Cortex of kidney (tissue), 1 donor: ENCODE measurements around the gene TOM1L1.
"Not testable (repeated sequence)": the region's sequence is repeated elsewhere in the genome, so short reads cannot be mapped to it uniquely, and the experiment has no call there.

ENCODE experiments used
- DNase-seq: peaks from one replicate; lab custom pipeline; 2025; lab: John Stamatoyannopoulos, UW

TOM1L1 gene

GRCh38 chr17:54900457-54901229, at the start of gene TOM1L1:
Gene TOM1L1 (plus strand): TSS chr17:54900852. CDS start chr17:54900866, 14 bp downstream.
- peak; percentile 49 for DNase-seq

DNA sequence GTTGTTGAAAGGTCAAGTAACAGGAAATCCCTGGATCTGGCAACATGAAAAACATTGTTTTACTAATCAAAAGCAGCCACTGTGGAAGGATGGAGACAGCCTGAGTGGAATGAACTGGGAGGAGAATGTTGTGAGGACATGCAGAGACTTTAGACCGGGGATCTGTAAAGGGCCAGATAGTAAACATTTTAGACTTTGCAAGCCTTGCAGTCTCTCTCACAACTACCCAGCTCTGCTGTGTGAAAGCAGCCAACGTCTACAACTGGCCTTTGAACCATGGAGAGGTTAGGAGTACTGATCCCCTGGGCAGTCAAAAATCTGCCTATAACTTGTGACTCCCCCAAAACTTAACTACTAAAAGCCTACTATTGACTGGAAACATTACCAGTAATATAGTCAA, 41.5 kb upstream of the TOM1L1 start:
- no peak for DNase-seq

DNA sequence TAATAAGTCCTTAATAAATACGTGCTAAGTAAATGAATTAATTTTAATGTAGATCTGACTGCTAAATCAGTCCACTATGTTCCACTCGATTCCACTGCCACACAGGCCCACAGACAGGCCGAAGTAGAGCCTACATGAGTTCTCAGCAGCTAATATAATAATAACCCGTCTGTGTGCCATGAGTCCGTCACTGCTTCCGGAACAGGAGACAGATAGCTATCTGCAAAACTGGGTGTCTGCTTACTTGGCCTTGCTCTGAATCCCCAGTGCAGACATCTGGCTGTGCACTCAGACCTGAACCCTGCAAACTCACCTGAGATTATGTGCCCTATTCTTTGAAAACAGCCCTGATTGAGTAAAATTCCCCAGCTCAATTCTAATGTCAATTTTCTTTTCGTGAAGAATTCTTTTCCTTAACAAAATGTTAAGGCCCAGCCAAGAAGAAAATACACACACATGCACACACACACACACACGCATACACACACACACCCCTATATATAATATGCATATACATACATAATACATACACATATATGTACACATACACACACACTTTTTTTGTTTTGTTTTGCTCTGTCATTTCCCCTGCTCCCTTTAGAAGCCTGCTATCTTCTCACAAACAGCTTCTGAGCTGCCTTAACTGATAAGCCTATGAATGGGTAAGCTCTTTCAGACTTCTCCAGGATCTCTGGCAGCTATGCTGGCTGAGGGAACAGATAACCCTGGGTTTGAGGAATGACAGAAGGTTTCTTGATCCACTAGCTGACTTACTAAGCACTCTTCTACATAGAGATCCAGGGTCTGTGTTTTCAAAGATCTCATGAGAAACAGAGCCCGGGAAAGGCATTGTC, 39.8 kb upstream of the TOM1L1 start:
- no peak for DNase-seq

DNA sequence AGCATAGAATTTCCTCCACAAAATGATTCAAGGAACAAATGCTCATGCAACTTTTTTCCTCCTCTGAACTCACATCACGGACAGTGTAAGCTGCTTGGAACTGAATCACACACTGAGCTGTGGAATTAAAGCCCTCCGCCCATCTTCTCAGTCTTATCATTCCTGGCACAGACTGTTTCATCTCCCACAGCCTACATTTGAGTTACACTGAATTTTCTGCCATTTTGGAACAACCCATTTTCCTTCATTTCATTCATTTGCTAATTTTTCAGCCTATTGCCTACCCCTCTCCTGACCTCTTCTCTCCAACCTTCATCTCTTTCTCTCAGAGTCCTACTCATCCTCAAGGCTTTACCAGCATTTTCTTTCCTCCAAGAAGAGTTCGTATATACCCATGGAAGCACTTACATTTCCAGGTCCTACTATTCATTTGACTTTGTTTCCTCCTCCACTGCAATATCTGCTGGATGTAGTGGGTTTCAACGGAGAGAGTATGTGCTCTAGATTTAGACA, 39.1 kb upstream of the TOM1L1 start:
- DNase-seq = no peak

- no peak for DNase-seq
Observed at GRCh38 chr17:54863176-54863575, 37.5 kb upstream of the TOM1L1 start.

GRCh38 chr17:54864070-54864469, 36.6 kb upstream of the TOM1L1 start:
- no peak for DNase-seq

DNA sequence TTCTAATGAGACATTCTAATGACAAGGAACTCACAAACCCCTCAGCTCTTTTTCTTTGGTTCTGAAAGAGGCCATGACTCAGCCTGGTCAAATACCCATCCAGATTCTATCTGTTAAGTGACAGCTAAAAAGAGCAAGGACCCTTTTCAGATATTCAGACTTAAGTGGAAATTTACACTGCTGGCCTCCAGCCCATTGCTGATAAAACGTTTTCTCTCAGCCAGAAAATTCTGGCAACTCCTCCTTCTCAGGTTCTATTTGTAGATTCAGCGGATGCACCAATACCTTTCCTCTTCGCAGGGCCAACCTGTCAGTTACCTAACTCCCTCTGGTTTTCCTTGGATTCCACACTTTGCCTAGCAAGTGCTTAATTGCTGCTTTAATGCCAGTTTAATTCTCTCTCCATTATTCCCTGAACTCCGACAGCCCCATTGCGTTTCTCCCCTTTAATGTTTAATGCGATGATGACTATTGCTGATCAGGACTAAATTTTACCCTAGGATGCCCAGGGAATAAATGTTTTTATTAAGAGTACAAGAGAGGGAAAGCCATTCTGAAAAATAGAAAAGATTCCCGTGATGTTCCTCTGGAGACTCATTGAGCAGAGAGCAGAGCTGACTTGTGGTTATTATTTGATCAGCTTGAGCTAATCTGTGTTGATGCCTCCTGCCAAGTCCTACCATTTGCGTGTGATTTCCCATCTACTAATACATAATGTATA, 35.9 kb upstream of the TOM1L1 start:
- DNase-seq = no peak

DNA sequence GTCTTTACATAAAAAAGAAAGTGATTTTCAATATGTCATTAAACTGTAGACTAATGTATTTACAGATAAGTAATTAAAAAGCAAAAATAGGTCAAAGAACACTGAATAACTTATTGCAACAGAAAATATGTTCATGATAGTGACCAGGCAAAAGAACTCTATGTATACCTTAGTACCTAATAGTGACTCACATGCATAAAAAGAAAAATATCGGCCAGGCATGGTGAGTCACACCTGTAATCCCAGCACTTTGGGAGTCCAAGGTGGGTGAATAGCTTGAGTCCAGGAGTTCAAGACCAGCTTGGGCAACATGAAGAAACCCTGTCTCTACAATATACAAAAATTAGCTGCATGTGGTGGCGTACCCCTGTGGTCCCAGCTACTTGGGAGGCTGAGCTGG, 33.0 kb upstream of the TOM1L1 start:
- DNase-seq = no peak

GRCh38 chr17:54870671-54871175, 29.9 kb upstream of the TOM1L1 start:
- no peak for DNase-seq

- DNase-seq = not testable (repeated sequence)
Observed at GRCh38 chr17:54875906-54876305, 24.7 kb upstream of the TOM1L1 start.

DNA sequence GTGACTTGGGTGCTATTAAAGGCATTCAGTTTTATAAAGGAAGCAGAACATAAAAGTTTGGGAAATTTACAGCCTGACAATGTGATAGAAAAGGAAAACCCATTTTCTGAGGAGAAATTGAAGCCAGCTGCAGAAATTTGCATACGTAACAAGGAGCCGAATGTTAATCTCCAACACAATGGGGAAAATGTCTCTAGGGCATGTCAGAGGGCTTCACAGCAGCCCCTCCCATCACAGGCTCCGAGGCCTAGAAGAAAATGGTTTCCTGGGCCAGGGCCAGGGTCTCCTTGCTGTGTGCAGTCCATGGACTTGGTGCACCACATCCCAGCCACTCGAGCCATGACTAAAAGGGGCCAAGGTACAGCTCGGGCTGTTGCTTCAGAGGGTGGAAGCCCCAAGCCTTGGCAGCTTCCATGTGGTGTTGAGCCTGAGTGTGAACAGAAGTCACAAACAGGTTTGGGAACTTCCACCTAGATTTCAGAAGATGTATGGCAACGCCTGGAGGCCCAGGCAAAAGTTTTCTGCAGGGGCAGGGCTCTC, 23.9 kb upstream of the TOM1L1 start:
- no peak for DNase-seq

DNA sequence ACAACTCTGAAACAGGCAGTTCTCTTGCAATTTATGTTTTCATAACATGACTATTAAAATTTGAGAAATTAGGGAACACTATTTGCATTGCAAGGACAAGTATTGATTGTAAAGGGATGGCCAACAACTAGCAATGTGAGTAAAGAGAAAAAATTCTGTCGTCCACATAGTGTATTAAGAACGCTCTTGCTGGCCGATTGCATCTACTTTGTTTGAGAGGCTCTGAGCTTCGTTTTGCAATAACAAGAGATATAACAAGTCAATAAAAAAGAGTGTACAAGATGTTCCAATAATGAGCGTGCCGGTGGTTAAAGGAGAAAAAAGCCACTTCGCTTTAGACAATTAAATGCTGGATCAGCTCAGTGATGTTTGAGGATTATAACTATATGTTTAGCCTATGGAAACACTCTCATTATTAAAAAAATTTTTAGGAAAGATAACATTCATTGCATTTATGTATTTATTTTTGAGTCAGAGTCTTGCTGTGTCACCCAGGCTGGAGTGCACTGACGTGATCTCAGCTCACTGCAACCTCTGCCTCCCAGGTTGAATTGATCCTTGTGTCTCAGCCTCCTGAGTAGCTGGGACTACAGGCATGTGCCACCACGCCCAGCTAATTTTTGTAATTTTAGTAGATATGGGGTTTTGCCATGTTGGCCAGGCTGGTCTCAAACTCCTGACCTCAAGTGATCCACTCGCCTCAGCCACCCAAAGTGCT, 19.2 kb upstream of the TOM1L1 start:
- no peak for DNase-seq

GRCh38 chr17:54882371-54882770, 18.3 kb upstream of the TOM1L1 start:
- DNase-seq = no peak

DNA sequence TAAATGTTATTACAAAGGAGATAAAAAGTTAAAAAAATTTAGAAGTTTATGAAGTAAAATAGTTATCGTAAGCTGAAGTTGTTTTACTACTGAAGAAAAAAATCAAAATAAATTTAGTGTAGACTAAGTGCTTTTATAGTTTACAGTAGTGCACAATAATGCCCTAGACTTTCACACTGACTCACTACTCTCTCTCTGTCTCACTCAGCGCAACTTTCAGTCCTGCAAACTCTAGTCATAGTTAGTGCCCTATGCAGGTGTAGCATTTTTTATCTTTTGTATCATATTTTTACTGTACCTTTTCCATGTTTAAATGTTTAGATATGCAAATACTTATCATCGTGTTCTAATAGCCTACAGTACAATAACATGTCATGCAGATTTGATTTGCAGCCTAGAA, 17.7 kb upstream of the TOM1L1 start:
- no peak for DNase-seq

DNA sequence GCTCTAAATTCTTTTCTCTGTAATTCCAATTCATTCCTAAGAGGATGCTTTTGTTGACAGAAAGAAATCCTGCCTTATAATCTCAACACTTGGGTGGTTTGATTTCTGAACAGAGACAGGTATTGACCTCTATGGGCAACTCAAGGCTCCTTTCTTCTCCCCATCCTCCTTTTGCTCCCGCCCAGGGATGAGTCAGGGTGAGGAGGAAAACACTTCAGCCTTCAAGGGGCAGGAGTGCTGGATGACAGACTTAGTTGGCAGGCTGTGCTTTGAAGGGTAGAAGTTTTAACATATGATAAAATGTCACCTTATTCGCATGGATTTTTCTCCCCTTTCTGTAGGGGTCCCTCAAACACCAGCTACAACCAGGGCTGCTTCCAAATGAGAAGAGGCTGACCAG, 16.7 kb upstream of the TOM1L1 start:
- no peak for DNase-seq

DNA sequence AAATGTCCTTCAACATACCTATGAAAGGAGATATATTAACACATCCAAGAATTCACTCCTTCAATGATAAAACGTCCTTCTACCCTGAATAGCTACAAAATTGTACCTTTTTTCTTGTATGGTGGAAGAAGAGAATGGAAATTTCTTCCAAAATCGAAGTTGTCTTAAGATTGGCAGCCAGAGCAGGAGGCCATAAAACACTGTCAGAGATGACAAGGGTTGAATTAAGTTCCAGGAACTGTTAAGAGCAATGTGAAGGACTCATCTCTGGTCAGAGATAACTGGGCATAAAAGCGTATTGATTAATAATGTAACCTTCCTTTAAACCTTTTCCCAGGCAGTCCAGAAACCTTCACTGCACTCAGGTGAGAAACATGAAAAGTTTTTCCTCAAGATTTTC, 12.9 kb upstream of the TOM1L1 start:
- DNase-seq = no peak

DNA sequence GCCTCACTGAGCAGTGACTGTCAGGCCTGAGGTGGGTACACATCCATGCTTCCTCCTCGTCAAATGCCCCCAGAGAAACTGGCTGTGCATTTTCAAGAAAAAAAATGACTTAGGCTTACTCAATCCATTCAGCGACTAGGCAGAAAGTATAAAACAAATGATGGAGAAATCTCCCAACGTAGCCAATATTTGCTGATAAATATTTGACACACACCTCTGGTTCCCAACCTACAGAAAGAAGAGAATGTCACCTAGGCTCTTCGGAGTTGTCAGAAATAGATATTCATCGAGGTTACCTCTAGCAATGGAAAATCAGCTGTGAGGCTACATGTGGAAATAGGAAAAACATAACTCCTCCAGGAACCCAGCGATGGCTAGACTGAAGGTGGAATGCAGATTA, 12.4 kb upstream of the TOM1L1 start:
- no peak for DNase-seq

GRCh38 chr17:54888981-54889380, 11.7 kb upstream of the TOM1L1 start:
- DNase-seq = no peak

DNA sequence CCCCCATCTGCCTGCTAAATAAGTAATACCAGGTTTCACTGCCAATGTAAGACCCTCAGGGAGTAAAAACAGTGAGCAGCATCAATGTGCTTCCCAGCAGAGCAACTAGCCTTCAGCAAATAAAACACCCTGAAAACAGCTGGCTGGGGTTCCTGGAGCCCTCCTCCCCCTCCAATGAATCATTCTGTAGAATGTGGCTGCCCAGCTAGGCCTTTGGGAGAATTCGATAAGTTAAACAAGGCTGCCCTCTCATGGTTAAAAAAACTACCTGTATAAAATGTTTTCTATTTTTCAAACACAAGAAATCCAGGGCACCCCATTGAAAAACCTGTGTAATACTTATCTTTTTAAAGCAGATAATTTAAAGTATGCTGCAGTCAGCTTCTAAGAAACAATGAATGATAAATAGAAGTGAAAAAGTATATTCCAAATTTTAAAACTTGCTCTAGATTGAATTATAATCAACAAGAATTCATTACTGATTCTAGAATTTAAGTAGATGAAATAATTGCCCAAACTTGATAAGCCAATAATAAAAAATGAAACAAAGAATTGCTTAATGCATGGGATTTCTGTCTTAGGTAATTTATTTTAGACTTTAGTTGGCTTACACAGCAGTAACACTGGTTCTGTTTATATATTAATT, 9.4 kb upstream of the TOM1L1 start:
- no peak for DNase-seq

DNA sequence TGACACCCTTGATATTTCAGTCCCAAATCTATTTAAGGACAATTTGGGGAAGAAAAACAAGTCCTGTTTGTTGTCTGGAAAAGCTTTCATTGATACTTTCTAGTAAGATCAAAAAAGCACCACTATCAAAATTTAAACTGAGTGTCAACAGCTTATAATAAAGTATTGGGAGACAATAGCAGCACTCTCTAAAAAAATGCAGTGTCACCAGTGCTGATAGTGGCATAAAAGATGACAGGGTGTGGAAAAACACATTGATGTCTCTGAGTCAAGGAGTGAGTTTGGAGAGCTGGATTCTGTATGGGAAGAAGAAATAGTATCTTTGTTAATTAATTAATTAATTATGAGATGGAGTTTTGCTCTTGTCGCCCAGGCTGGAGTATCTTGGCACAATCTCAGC, 8.3 kb upstream of the TOM1L1 start:
- no peak for DNase-seq

DNA sequence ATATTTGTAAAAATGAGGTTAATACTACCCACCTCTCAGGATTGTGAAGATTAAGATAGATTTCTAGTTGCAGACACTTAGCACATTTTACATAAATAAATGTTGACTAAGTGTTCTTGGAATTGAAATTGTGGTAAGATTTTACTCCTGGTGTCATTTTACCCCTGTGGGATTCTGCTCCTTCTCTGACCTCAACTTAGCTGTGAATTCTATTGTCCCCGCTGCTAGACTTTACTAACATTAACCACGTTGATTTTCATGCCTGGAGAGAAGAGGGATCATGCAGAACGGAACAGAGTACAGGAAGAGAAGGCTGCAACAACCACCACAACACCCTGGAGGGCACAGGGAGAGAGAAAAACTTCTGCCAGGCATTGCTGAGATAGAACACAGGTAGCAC, 2.1 kb upstream of the TOM1L1 start:
- no peak for DNase-seq
